Body of pancreas (tissue), 4 donors: ENCODE data around the gene CD22. TPM values are rescaled to one million over a fixed set of nuclear protein-coding genes. Genes with fewer than 3 reads are reported as not detected.
A peak's percentile ranks its signal among the peaks of the same experiment; 100 is the strongest.

Experiments used
- ATAC-seq: fragments of 150-250 bp; one replicate; pipeline ENCODE4 v1.9.1; 2016
- DNase-seq, 4 donors: peaks; one replicate each; pipeline ENCODE4 v3.0.0-alpha.2; 2019
- H3K27ac ChIP-seq, 4 donors: fragments of 200-600 bp; sonication (generic); 1 replicate in 3 of 4; 2 replicates in 1 of 4; pipeline versions ENCODE4 v1.5.1 to v1.6.1; 2016 to 2019; ENCODE audit warnings: mild to moderate bottlenecking in 1 of 4, mixed read lengths in 1 of 4, moderate library complexity in 1 of 4
- H3K27me3 ChIP-seq, 2 donors: fragments of 200-600 bp; sonication (generic); one replicate each; pipeline ENCODE4 v1.6.0; 2016; ENCODE audit warnings: mild to moderate bottlenecking in 1 of 2
- H3K36me3 ChIP-seq, 2 donors: fragments of 200-600 bp; sonication (generic); replicated peaks in 1 of 2; 2 replicates each; pipeline ENCODE4 v1.5.1; 2016; ENCODE audit warnings: low read depth in 2 of 2; ENCODE audit not compliant: insufficient read depth in 1 of 2
- H3K4me1 ChIP-seq: fragments of 200-600 bp; sonication (generic); one replicate; pipeline ENCODE4 v1.6.0; 2016
- H3K4me3 ChIP-seq, 2 donors: fragments of 200-600 bp; sonication (generic); 1 replicate in 1 of 2; 2 replicates in 1 of 2; pipeline ENCODE4 v1.5.1; 2016 to 2019
- H3K9me3 ChIP-seq, 3 donors: fragments of 200-600 bp; sonication (generic); 1 replicate in 2 of 3; 2 replicates in 1 of 3; pipeline ENCODE4 v1.5.1; 2016
- POLR2A ChIP-seq, 3 donors: fragments of 450-650 bp; IDR thresholded peaks; one replicate each; pipeline ENCODE4 v1.6.1; 2016; ENCODE audit warnings: antibody characterized with exemption in 3 of 3, mild to moderate bottlenecking in 2 of 3
- WGBS, 2 donors: methylation state at CpG; one replicate each; pipeline ENCODE4 v1.1.5; 2017; 5-methylcytosine and 5-hydroxymethylcytosine counted together
- intact Hi-C: fragments of 100-400 bp; cut with DNase I; formaldehyde crosslinking; loops from one replicate; pipeline ENCODE4 v1.15.1; 2023
- total RNA-seq, 2 donors: library from RNA; depleted of rRNA; stranded (reverse); fragments of >200 nt; gene quantifications; one replicate each; pipeline ENCODE4 v1.1.0, GENCODE V29; 2016
- TF ChIP-seq, protein P1 (sequence below), 7 experiments: fragments of 450-650 bp in 4 of 7; fragments of 200-600 bp in 3 of 7; sonication (generic) in 3 of 7; IDR thresholded peaks; one replicate each; pipeline ENCODE4 v1.5.1; 2016 to 2019; ENCODE audit warnings: antibody characterized with exemption in 7 of 7

The CD22 gene
- total RNA-seq, 2 donors from 2014 or later: 0.52 to 3.0 TPM

DNA sequence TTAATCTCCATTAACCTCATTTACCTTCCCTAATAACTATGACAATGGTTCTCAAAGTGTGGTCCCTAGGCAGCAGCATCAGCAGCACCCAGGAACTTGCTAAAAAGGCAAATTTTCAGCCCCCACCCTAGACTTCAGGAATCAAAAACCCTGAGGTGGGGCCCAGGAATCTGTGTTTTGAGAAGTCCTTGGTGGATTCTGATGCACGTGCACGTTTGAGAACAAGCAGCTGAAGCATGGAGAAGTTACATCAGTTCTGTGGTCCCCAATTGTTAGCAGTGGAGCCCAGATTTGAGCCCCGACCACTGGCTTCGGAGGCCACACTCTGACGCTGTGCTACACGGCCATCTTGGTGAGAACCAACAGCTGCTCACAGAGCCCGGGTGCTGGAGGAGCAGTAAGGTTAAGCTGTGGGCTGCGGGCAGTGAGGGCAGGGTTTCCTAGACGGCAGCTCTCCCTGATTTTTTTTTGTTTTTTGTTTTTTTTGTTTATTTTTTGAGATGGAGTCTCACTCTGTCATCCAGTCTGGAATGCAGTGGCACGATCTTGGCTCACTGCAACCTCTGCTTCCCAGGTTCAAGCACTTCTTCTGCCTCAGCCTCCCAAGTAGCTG is 14.0 kb upstream of the CD22 start:
- Histone ChIP-seq H3K27me3 (no peaks in the 10 kb centered on the region), H3K4me1 (peaks cover 4% of the 10 kb centered on the region), H3K27ac (no peak overlapping the region), H3K36me3 (no peaks in the 10 kb centered on the region), H3K4me3 (no peak overlapping the region), H3K9me3 (no peaks in the 10 kb centered on the region)
- intact Hi-C loops: no loop called here
- 71 to 73% methylated on average over 9 to 10 of the region's 10 CpGs for WGBS, 2 donors
- TF ChIP-seq POLR2A (IDR thresholded peaks at IDR 0.05): no peak
- TF ChIP-seq, protein P1, sequence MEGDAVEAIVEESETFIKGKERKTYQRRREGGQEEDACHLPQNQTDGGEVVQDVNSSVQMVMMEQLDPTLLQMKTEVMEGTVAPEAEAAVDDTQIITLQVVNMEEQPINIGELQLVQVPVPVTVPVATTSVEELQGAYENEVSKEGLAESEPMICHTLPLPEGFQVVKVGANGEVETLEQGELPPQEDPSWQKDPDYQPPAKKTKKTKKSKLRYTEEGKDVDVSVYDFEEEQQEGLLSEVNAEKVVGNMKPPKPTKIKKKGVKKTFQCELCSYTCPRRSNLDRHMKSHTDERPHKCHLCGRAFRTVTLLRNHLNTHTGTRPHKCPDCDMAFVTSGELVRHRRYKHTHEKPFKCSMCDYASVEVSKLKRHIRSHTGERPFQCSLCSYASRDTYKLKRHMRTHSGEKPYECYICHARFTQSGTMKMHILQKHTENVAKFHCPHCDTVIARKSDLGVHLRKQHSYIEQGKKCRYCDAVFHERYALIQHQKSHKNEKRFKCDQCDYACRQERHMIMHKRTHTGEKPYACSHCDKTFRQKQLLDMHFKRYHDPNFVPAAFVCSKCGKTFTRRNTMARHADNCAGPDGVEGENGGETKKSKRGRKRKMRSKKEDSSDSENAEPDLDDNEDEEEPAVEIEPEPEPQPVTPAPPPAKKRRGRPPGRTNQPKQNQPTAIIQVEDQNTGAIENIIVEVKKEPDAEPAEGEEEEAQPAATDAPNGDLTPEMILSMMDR (IDR thresholded peaks at IDR 0.05): no peak
- DNase-seq (no peak), ATAC-seq (no peak)

DNA sequence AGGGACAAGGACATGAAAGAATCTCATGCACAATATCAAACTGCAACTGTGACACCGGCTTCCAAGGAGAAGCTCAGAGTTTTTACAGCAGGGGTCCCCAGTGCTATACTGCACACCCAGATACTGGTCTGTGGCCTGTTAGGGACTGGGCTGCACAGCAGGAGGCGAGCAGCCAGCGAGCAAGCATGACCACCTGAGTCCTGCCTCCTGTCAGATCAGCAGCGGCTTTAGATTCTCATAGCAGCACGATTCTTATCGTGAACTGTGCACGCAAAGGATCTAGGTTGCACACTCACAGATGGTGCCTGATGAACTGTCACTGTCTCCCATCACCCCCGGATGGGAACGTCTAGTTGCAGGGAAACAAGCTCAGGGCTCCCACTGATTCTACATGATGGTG is 13.1 kb upstream of the CD22 start:
- Histone ChIP-seq H3K27me3 (no peaks in the 10 kb centered on the region), H3K36me3 (no peaks in the 10 kb centered on the region), H3K9me3 (no peaks in the 10 kb centered on the region), H3K4me1 (no peaks in the 10 kb centered on the region), H3K27ac (no peak overlapping the region), H3K4me3 (no peak overlapping the region)
- WGBS, 2 donors: 81 to 83% methylated on average over 6 to 9 of the region's 9 CpGs
- intact Hi-C loops: no loop called here
- no peak for ATAC-seq
- TF ChIP-seq POLR2A (IDR thresholded peaks at IDR 0.05): no peak
- TF ChIP-seq, protein P1 (IDR thresholded peaks at IDR 0.05): no peak
- no peak for DNase-seq

DNA sequence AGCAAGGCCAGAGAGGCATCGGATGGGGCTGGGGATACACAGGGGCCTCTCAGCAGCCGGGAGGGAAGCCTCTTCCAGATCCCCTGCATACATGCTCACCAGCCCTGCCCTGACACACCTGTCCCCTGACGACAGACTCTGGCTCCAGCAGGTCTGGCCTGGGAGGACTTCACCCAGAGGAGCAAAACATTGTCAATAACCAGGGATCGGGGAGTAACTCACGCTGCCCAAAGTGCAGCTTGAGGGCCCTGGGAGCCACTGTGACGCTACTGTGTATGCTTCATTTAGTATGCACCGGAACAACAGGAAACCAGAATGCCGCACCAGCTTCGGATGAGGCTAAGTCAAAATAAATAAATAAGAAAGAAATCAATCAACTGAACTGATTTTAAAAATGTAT is 12.4 kb upstream of the CD22 start:
- intact Hi-C loops: no loop called here
- no peak for ATAC-seq
- no peak overlapping the region for H3K27ac ChIP-seq

DNA sequence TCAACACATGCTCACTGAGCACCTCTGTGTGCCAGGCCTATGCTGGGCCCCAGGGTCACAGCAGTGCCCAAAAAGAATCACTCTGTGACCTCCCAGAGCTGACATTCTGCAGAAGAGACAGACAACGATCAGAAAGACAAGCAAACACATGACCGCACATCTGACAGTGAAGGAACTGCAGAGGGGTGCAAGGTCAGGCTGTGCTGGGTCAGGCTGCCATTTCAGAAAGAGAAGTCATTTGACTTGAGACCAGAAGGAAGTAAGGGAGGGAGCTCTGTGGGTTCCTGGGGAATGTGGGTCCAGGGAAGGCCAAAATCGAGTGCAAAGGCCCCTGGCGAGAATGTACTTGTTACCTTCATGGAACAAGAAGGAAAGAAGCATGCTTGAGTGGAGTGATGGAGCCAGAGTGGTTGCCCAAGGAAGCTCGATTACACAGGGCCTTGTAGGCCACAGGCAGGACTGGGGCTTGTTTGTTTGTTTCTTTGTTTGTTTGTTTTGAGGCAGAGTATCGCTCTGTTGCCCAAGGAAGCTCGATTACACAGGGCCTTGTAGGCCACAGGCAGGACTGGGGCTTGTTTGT is 11.4 kb upstream of the CD22 start:
- no peaks in the 10 kb centered on the region for H3K4me1 ChIP-seq
- H3K27me3 ChIP-seq: no peaks in the 10 kb centered on the region
- H3K4me3 ChIP-seq: no peak overlapping the region
- H3K27ac ChIP-seq: peak overlapping the region in 1 of 4 donors; percentile 26
- 60 to 84% methylated on average over 7 of the region's 7 CpGs for WGBS, 2 donors
- intact Hi-C loops: no loop called here
- TF ChIP-seq, protein P1 (IDR thresholded peaks at IDR 0.05): no peak
- TF ChIP-seq POLR2A (IDR thresholded peaks at IDR 0.05): no peak
- peak in 1 of 4 donors; percentile 28 for DNase-seq
- no peaks in the 10 kb centered on the region for H3K36me3 ChIP-seq
- ATAC-seq: no peak
- H3K9me3 ChIP-seq: no peaks in the 10 kb centered on the region

More for the DNA sequence above, 12.4 kb upstream of the CD22 start:
- Histone ChIP-seq H3K27me3 (no peaks in the 10 kb centered on the region), H3K9me3 (no peaks in the 10 kb centered on the region), H3K4me3 (no peak overlapping the region), H3K36me3 (no peaks in the 10 kb centered on the region), H3K4me1 (no peaks in the 10 kb centered on the region)
- TF ChIP-seq, protein P1 (IDR thresholded peaks at IDR 0.05): no peak
- DNase-seq: no peak
- 70 to 84% methylated on average over 7 to 9 of the region's 9 CpGs for WGBS, 2 donors
